HEK293T (cell line): ENCODE results near the gene HHAT.

Experiments
- CTBP1 ChIP-seq: fragments of 450-650 bp; IDR thresholded peaks from 2 replicates; pipeline ENCODE4 v1.6.1; 2016; ENCODE audit warnings: borderline replicate concordance
- HDGF ChIP-seq: fragments of 450-650 bp; IDR thresholded peaks from 2 replicates; pipeline ENCODE4 v1.6.1; 2017; ENCODE audit warnings: antibody characterized with exemption, borderline replicate concordance
- SP1 ChIP-seq: fragments of 450-650 bp; IDR thresholded peaks from 2 replicates; pipeline ENCODE4 v1.6.1; 2017
- SUZ12 ChIP-seq: fragments of 450-650 bp; IDR thresholded peaks from 2 replicates; pipeline ENCODE4 v1.6.1; 2016; ENCODE audit warnings: mild to moderate bottlenecking
- TARDBP ChIP-seq: fragments of 450-650 bp; IDR thresholded peaks from 2 replicates; pipeline ENCODE4 v1.6.1; 2016

DNA sequence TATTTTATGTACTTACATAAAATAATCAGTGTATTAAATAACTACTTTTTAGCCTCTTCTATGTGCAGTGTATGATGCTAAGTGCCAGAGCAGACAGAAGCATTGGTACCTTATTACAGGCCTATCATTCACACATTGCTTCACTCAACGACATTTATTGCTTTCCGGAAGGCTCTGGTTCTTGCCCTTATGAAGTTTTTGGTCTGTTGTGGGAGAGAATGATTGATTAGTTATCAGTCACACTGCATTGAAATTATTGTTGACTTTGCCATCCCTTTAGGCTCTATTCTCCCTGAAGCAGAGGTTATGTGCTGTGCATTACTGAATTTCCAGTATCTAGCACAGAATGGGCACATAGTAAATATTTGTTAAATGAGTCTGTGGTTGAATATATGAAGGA is 178.0 kb downstream of the HHAT start:
- TF ChIP-seq TARDBP (no peak), HDGF (no peak), CTBP1 (no peak), SUZ12 (no peak), SP1 (no peak)
